ENCODE results near the gene KLHL15.

- TF ChIP-seq, protein P1, sequence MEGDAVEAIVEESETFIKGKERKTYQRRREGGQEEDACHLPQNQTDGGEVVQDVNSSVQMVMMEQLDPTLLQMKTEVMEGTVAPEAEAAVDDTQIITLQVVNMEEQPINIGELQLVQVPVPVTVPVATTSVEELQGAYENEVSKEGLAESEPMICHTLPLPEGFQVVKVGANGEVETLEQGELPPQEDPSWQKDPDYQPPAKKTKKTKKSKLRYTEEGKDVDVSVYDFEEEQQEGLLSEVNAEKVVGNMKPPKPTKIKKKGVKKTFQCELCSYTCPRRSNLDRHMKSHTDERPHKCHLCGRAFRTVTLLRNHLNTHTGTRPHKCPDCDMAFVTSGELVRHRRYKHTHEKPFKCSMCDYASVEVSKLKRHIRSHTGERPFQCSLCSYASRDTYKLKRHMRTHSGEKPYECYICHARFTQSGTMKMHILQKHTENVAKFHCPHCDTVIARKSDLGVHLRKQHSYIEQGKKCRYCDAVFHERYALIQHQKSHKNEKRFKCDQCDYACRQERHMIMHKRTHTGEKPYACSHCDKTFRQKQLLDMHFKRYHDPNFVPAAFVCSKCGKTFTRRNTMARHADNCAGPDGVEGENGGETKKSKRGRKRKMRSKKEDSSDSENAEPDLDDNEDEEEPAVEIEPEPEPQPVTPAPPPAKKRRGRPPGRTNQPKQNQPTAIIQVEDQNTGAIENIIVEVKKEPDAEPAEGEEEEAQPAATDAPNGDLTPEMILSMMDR (IDR thresholded peaks at IDR 0.05), result no peak
- TF ChIP-seq POLR2A (IDR thresholded peaks at IDR 0.05), result no peak
Observed at GRCh38 chrX:23999671-24000070, 27.3 kb downstream of the KLHL15 start.

All from Peyer's patch (tissue), 4 donors.